A673 (cell line): ENCODE results near the gene VASH2. TPM values are rescaled to one million over a fixed set of nuclear protein-coding genes. Genes with fewer than 3 reads are reported as not detected.

Source experiments
- BruUV-seq: library from RNA; stranded (reverse); fragments of 400-500 nt; replicated peaks from 2 replicates; lab custom pipeline; 2021; lab: Mats Ljungman, UMichigan
- CTCF ChIA-PET: fragments of 300-600 bp; sonication (Branson Sonifier 250); formaldehyde crosslinking; loops from one replicate; lab custom pipeline; 2022; ENCODE audit warnings: antibody characterized with exemption; lab: Charles Lee
- POLR2A ChIA-PET: fragments of 300-600 bp; sonication (Branson Sonifier 250); formaldehyde crosslinking; loops from one replicate; lab custom pipeline; 2022; ENCODE audit warnings: antibody characterized with exemption; ENCODE audit not compliant: low non-redundant PET; lab: Charles Lee
- DNase-seq: peaks from one replicate; pipeline ENCODE4 v3.0.0-alpha.2; 2015; ENCODE audit warnings: low spot score
- H3K27ac ChIP-seq: fragments of 200-600 bp; sonication (generic); 2 replicates; pipeline ENCODE4 v1.5.1; 2016; ENCODE audit warnings: mixed run types, low read depth, mild to moderate bottlenecking, mixed read lengths, antibody characterized with exemption, low read length; ENCODE audit not compliant: poor library complexity, severe bottlenecking
- H3K27me3 ChIP-seq: fragments of 200-600 bp; sonication (generic); replicated peaks from 2 replicates; pipeline ENCODE4 v1.6.1; 2017; ENCODE audit warnings: mixed run types, low read depth, mild to moderate bottlenecking, mixed read lengths, antibody characterized with exemption, low read length; ENCODE audit not compliant: insufficient read depth, poor library complexity
- H3K36me3 ChIP-seq: fragments of 200-600 bp; sonication (generic); 2 replicates; pipeline ENCODE4 v1.6.1; 2016; ENCODE audit warnings: mixed run types, mild to moderate bottlenecking, mixed read lengths, antibody characterized with exemption, low read length; ENCODE audit not compliant: insufficient read depth, poor library complexity, severe bottlenecking
- H3K4me1 ChIP-seq: fragments of 200-600 bp; sonication (generic); 2 replicates; pipeline ENCODE4 v1.6.1; 2017; ENCODE audit warnings: mixed run types, mild to moderate bottlenecking, mixed read lengths, antibody characterized with exemption, low read length; ENCODE audit not compliant: insufficient read depth, poor library complexity, severe bottlenecking
- H3K4me3 ChIP-seq: fragments of 200-600 bp; sonication (generic); 2 replicates; pipeline ENCODE4 v1.5.1; 2016; ENCODE audit warnings: low read depth, mixed run types, mild to moderate bottlenecking, mixed read lengths, low read length; ENCODE audit not compliant: poor library complexity, severe bottlenecking
- H3K9me3 ChIP-seq: fragments of 200-600 bp; sonication (generic); 2 replicates; pipeline ENCODE4 v1.6.1; 2016; ENCODE audit warnings: mixed run types, low read depth, mild to moderate bottlenecking, mixed read lengths, antibody characterized with exemption, low read length; ENCODE audit not compliant: poor library complexity, severe bottlenecking
- CTCF ChIP-seq: fragments of 300-800, 200-600 bp; sonication (generic); conservative IDR thresholded peaks from 2 replicates; pipeline ENCODE4 v1.5.1; 2017; ENCODE audit warnings: low read depth, mild to moderate bottlenecking, antibody characterized with exemption, low read length, moderate library complexity, mixed read lengths
- EZH2 ChIP-seq: fragments of 200-600 bp; sonication (generic); IDR thresholded peaks from 2 replicates; pipeline ENCODE4 v1.6.1; 2017; ENCODE audit warnings: borderline replicate concordance, low read depth, mild to moderate bottlenecking, mixed read lengths, antibody characterized with exemption, low read length; ENCODE audit not compliant: poor library complexity, severe bottlenecking
- intact Hi-C: fragments of 100-400 bp; cut with micrococcal nuclease; formaldehyde crosslinking; loops from one replicate; pipeline ENCODE4 v1.10.0; 2022; ENCODE audit not compliant: unreplicated experiment
- total RNA-seq: library from RNA; stranded (reverse); gene quantifications from 2 replicates; pipeline ENCODE4 v1.2.3, GENCODE V29; 2021

The VASH2 gene
- total RNA-seq, 1 experiment from 2014 or later = 2.7 TPM

GRCh38 chr1:212946872-212947271, 3.5 kb upstream of the VASH2 start:
- BruUV-seq = no TSS peak
- intact Hi-C loops = no loop called here
- H3K4me3 ChIP-seq = no peak overlapping the region
- no peaks in the 10 kb centered on the region for H3K9me3 ChIP-seq
- TF ChIP-seq CTCF (no peak), EZH2 (no peak)
- peaks cover 10% of the 10 kb centered on the region for H3K4me1 ChIP-seq
- ChIA-PET CTCF (no interaction called here), POLR2A (no interaction called here)
- no peak for DNase-seq
- no peaks in the 10 kb centered on the region for H3K36me3 ChIP-seq
- H3K27me3 ChIP-seq = peaks cover 4% of the 10 kb centered on the region
- H3K27ac ChIP-seq = no peak overlapping the region

DNA sequence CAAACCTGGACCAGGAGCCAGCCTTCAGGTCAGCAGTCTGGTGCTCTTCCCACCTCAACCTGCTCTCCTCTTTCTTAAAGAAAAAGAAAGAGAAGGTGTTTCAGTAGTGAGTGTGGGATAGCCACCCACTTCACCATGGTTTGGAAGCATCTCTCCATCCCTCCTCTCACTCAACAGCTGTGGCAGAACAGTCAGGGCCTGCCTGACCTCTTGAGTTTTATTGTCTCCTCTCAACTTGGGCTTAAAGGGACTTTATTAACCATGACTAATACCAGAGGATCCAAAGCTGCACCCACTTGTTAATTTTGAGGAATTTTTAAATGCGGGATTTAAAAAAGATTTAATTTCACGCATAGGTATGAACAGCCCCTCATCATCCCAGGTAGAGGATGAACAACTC, 570 bp upstream of the VASH2 start:
- H3K4me3 ChIP-seq = peak overlapping the region; percentile 56
- peaks cover 9% of the 10 kb centered on the region for H3K27me3 ChIP-seq
- intact Hi-C loops = no loop called here
- H3K4me1 ChIP-seq = peaks cover 10% of the 10 kb centered on the region
- CTCF ChIA-PET = no interaction called here
- no peak overlapping the region for H3K27ac ChIP-seq
- no peaks in the 10 kb centered on the region for H3K36me3 ChIP-seq
- H3K9me3 ChIP-seq = no peaks in the 10 kb centered on the region
- no peak for TF ChIP-seq EZH2
- TF ChIP-seq CTCF = no peak
- no TSS peak for BruUV-seq
- POLR2A ChIA-PET = no interaction called here
- no peak for DNase-seq

DNA sequence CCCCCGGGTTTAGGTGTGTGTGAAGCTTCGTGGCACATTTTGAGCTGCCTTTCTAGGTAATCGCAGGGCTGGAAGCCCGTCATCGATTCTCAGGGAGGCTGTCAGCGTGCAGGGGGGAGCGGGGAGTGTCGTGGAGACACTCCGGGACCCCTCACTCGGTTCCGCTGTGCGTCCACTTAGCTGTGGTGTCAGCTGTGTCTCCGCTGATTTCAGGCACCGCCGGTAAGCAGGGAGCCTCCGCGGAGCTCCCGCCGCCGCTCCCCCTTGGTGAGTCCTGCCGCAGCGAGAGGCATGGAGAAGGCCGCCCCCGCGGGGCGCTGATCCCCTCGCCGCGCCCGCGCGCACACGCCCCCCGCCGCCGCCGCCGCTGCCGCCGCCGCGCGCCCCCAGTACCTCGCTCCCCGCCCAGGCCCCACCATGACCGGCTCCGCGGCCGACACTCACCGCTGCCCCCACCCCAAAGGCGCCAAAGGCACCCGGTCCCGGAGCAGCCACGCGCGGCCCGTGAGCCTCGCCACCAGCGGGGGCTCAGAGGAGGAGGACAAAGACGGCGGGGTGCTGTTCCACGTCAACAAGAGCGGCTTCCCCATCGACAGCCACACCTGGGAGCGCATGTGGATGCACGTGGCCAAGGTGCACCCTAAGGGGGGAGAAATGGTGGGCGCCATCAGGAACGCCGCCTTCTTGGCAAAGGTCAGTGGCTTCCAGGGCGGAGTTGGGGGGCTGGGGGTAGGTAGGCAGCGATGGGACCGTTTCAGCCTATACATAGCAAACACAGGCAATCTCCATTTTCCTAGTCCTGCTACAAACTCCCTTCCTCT, 995 bp downstream of the VASH2 start:
- Histone ChIP-seq H3K27ac (no peak overlapping the region), H3K4me1 (peaks cover 10% of the 10 kb centered on the region), H3K9me3 (no peaks in the 10 kb centered on the region), H3K27me3 (peaks cover 9% of the 10 kb centered on the region), H3K36me3 (no peaks in the 10 kb centered on the region), H3K4me3 (peak overlapping the region; percentile 56)
- CTCF ChIA-PET = no interaction called here
- no TSS peak for BruUV-seq
- intact Hi-C loops = no loop called here
- TF ChIP-seq CTCF (no peak), EZH2 (no peak)
- DNase-seq = no peak
- POLR2A ChIA-PET = interaction anchor here (0.5 kb wide), 1 partner anchor 1253 kb away, joined by 3 read pairs; no protein-coding TSS in a partner anchor
